ENCODE measurements around the gene COQ2. TPM values are rescaled to one million over a fixed set of nuclear protein-coding genes. Genes with fewer than 3 reads are reported as not detected.
A peak's percentile ranks its signal among the peaks of the same experiment; 100 is the strongest.

COQ2 gene
- total and polyA plus RNA-seq, 2 of the 13 experiments (the other 11 are each of a cell fraction or from before 2014, with no cell fraction given): 10.1 to 17.3 TPM

DNA sequence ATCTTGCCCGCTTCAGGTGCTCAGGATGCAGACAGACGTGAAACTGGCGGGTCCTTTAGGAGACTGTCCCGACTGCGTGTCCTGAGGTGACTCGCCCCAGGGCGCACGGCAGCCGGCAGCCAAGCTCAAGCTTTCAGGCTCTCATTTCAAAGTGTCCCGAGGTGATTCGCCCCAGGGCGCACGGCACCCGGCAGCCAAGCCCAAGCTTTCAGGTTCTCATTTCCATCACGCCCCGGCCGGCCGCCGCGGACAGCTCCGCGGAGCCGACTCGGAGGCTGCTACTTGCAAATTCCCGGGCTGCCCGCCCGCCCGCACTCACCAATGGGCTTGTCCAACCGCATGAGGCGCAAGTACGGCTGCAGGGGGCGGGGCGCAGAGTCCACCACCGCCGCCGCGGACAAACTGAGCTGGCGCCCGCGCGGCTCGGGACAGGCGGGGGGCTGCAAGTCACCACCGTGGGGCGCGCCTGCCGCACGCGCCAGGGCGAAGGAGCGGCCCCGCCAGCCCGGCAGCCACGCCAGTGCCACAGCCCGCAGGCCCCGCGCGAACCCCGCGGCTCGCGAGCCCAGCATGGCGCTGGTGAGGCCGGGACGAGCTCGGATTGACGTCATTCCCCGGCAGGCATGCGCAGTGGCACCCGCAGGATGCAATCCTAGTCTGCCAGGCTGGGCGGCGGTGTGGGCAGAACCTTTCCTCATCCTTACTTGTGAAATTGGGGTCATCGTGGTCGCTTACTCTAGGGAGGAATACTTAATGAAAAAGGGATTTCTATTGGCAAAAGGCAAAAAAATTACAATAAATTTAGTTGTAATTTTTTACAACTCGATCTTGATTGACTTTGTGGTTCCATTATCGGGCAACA is at the start of gene COQ2 (continued):
- TF ChIP-seq ZNF703 (CRISPR knock-in tag; IDR thresholded peaks at IDR 0.05; ENCODE audit: borderline replicate concordance) (no peak), ZNF12 (CRISPR knock-in tag; IDR thresholded peaks at IDR 0.05) (peak; percentile 96), HMG20B (CRISPR knock-in tag; conservative IDR thresholded peaks at IDR 0.05) (no peak), RXRB (CRISPR knock-in tag; IDR thresholded peaks at IDR 0.05; ENCODE audit: borderline replicate concordance) (no peak), EP300 (IDR thresholded peaks at IDR 0.05; ENCODE audit: low read depth in 2 of 2, low read length in 2 of 2) (0 out of 4 replicates have a peak, but pooled peaks of 1 of the 2 experiments have one; percentile 4), EP300 (CRISPR knock-in tag; IDR thresholded peaks at IDR 0.05; ENCODE audit: borderline replicate concordance) (no peak), ZNF33B (CRISPR knock-in tag; IDR thresholded peaks at IDR 0.05) (peak; percentile 59; the same call in 1 of the 2 replicates), ZNF839 (CRISPR knock-in tag; IDR thresholded peaks at IDR 0.05; ENCODE audit: borderline replicate concordance) (no peak; the same call in 1 of the 2 replicates), ZNF615 (CRISPR knock-in tag; IDR thresholded peaks at IDR 0.05; ENCODE audit: borderline replicate concordance) (no peak), DPF2 (CRISPR knock-in tag; IDR thresholded peaks at IDR 0.05; ENCODE audit: borderline replicate concordance, low read depth) (0 out of 2 replicates have a peak, but pooled peaks have one; percentile 4), NFE2L1 (CRISPR knock-in tag; IDR thresholded peaks at IDR 0.05; ENCODE audit: borderline replicate concordance) (no peak), IKZF4 (CRISPR knock-in tag; IDR thresholded peaks at IDR 0.05; ENCODE audit: borderline replicate concordance, low read depth, not compliant biosample characterization) (peak; percentile 97), AGO2 (optimal IDR thresholded peaks at IDR 0.05; ENCODE audit: low read depth, low read length) (peak; percentile 68), ZNF33A (CRISPR knock-in tag; IDR thresholded peaks at IDR 0.05; ENCODE audit: borderline replicate concordance) (no peak), ZNF775 (CRISPR knock-in tag; IDR thresholded peaks at IDR 0.05; ENCODE audit: borderline replicate concordance) (no peak), ATF4 (CRISPR knock-in tag; IDR thresholded peaks at IDR 0.05) (no peak), ZBTB44 (CRISPR knock-in tag; IDR thresholded peaks at IDR 0.05) (no peak), ZNF770 (CRISPR knock-in tag; IDR thresholded peaks at IDR 0.05) (peak; percentile 32; the same call in 1 of the 2 replicates)
- TF ChIP-seq, protein P1, sequence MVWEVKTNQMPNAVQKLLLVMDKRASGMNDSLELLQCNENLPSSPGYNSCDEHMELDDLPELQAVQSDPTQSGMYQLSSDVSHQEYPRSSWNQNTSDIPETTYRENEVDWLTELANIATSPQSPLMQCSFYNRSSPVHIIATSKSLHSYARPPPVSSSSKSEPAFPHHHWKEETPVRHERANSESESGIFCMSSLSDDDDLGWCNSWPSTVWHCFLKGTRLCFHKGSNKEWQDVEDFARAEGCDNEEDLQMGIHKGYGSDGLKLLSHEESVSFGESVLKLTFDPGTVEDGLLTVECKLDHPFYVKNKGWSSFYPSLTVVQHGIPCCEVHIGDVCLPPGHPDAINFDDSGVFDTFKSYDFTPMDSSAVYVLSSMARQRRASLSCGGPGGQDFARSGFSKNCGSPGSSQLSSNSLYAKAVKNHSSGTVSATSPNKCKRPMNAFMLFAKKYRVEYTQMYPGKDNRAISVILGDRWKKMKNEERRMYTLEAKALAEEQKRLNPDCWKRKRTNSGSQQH (CRISPR knock-in tag; IDR thresholded peaks at IDR 0.05; ENCODE audit: low read depth): peak; percentile 96
- TF ChIP-seq, protein P2, sequence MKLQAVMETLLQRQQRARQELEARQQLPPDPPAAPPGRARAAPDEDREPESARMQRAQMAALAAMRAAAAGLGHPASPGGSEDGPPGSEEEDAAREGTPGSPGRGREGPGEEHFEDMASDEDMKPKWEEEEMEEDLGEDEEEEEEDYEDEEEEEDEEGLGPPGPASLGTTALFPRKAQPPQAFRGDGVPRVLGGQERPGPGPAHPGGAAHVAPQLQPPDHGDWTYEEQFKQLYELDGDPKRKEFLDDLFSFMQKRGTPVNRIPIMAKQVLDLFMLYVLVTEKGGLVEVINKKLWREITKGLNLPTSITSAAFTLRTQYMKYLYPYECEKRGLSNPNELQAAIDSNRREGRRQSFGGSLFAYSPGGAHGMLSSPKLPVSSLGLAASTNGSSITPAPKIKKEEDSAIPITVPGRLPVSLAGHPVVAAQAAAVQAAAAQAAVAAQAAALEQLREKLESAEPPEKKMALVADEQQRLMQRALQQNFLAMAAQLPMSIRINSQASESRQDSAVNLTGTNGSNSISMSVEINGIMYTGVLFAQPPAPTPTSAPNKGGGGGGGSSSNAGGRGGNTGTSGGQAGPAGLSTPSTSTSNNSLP (IDR thresholded peaks at IDR 0.05; ENCODE audit: low read depth, low read length): no peak

Measured in HepG2 (cell line).